DND-41 (cell line): ENCODE results near the gene RAG1.
A peak's percentile ranks its signal among the peaks of the same experiment; 100 is the strongest.

Experiments used
- ATAC-seq: fragments of 200-7000 bp; cut with Tn5 transposase; 3 replicates; pipeline ENCODE4 v1.9.1; 2021; ENCODE audit warnings: low read depth; ENCODE audit not compliant: insufficient read depth
- DNase-seq: peaks from one replicate; pipeline ENCODE4 v3.0.0-alpha.2; 2020
- H2AFZ ChIP-seq: 2 replicates; pipeline ENCODE4 v1.6.0; 2012; ENCODE audit warnings: low read depth, low read length
- H3K27ac ChIP-seq: 2 replicates; pipeline ENCODE4 v1.5.1; 2012; ENCODE audit warnings: low read length, inconsistent platforms
- H3K27me3 ChIP-seq: fragments of 200-600 bp; sonication (generic); 2 replicates; pipeline ENCODE4 v1.6.0; 2012; ENCODE audit warnings: low read length, mild to moderate bottlenecking, inconsistent platforms; ENCODE audit not compliant: insufficient read depth, poor library complexity
- H3K36me3 ChIP-seq: 2 replicates; pipeline ENCODE4 v1.5.1; 2012; ENCODE audit warnings: low read length, inconsistent platforms; ENCODE audit not compliant: insufficient read depth
- H3K4me1 ChIP-seq: 2 replicates; pipeline ENCODE4 v1.5.1; 2012; ENCODE audit warnings: mild to moderate bottlenecking, low read length; ENCODE audit not compliant: insufficient read depth
- H3K4me2 ChIP-seq: 2 replicates; pipeline ENCODE4 v1.6.0; 2012; ENCODE audit warnings: mild to moderate bottlenecking, moderate library complexity, low read length, inconsistent platforms; ENCODE audit not compliant: insufficient read depth
- H3K4me3 ChIP-seq, 2 experiments: fragments of 200-600 bp in 1 of 2; shearing (Covaris generic) in 1 of 2; 2 replicates each; pipeline ENCODE4 v1.5.1; 2012 to 2016; ENCODE audit warnings: inconsistent platforms in 2 of 2, low read length in 2 of 2, mild to moderate bottlenecking in 2 of 2, low read depth in 1 of 2, moderate library complexity in 1 of 2
- H3K79me2 ChIP-seq: 2 replicates; pipeline ENCODE4 v1.6.0; 2012; ENCODE audit warnings: low read length, inconsistent platforms; ENCODE audit not compliant: insufficient read depth
- H3K9ac ChIP-seq: 2 replicates; pipeline ENCODE4 v1.6.0; 2012; ENCODE audit warnings: low read depth, mild to moderate bottlenecking, inconsistent platforms, low read length, moderate library complexity
- H3K9me3 ChIP-seq: 2 replicates; pipeline ENCODE4 v1.5.1; 2012; ENCODE audit warnings: low read length, moderate library complexity, mild to moderate bottlenecking, inconsistent platforms; ENCODE audit not compliant: insufficient read depth, severe bottlenecking
- H4K20me1 ChIP-seq: 2 replicates; pipeline ENCODE4 v1.6.0; 2012; ENCODE audit warnings: low read length; ENCODE audit not compliant: insufficient read depth
- CTCF ChIP-seq: IDR thresholded peaks from 2 replicates; pipeline ENCODE4 v1.5.1; 2012; ENCODE audit warnings: borderline replicate concordance, low read length, moderate library complexity, mild to moderate bottlenecking; ENCODE audit not compliant: poor library complexity, severe bottlenecking; ENCODE audit errors: extremely low read depth
- EZH2 ChIP-seq: IDR thresholded peaks from 3 replicates; pipeline ENCODE4 v1.6.1; 2012; ENCODE audit warnings: borderline replicate concordance, low read depth, mild to moderate bottlenecking, moderate library complexity, low read length, inconsistent platforms; ENCODE audit not compliant: severe bottlenecking

Gene RAG1

GRCh38 chr11:36586543-36586942 lies 18.7 kb downstream of the RAG1 start:
- peaks cover 12% of the 10 kb centered on the region; the same call in 1 of the 2 replicates for H3K36me3 ChIP-seq
- no peak for TF ChIP-seq CTCF
- TF ChIP-seq EZH2, result no peak
- ATAC-seq, result peak; percentile 35; the same call in 1 of the 3 replicates

GRCh38 chr11:36588099-36588498 lies 20.3 kb downstream of the RAG1 start:
- Histone ChIP-seq H3K27ac (peak overlapping the region; percentile 45; the same call in 1 of the 2 replicates), H3K4me2 (no peak overlapping the region), H4K20me1 (peaks cover 3% of the 10 kb centered on the region; the same call in 1 of the 2 replicates), H3K36me3 (peaks cover 14% of the 10 kb centered on the region), H3K4me1 (peaks cover 35% of the 10 kb centered on the region), H3K9me3 (no peaks in the 10 kb centered on the region), H3K4me3 (no peak overlapping the region), H3K9ac (no peak overlapping the region), H2AFZ (no peak overlapping the region), H3K79me2 (peaks cover 73% of the 10 kb centered on the region), H3K27me3 (no peaks in the 10 kb centered on the region)
- DNase-seq (no peak), ATAC-seq (no peak)
- TF ChIP-seq EZH2 (no peak), CTCF (no peak)

More at GRCh38 chr11:36586543-36586942, 18.7 kb downstream of the RAG1 start:
- H4K20me1 ChIP-seq, result no peaks in the 10 kb centered on the region; the same call in 1 of the 2 replicates
- no peak overlapping the region for H3K4me2 ChIP-seq
- H3K4me1 ChIP-seq, result peaks cover 20% of the 10 kb centered on the region
- no peak overlapping the region for H2AFZ ChIP-seq
- peak overlapping the region; percentile 38; the same call in 1 of the 2 replicates for H3K27ac ChIP-seq
- H3K9ac ChIP-seq, result no peak overlapping the region
- peaks cover 65% of the 10 kb centered on the region for H3K79me2 ChIP-seq
- no peak for DNase-seq
- H3K4me3 ChIP-seq, result no peak overlapping the region
- H3K9me3 ChIP-seq, result no peaks in the 10 kb centered on the region
- no peaks in the 10 kb centered on the region for H3K27me3 ChIP-seq

GRCh38 chr11:36590513-36590912 lies 22.7 kb downstream of the RAG1 start:
- Histone ChIP-seq H3K4me3 (no peak overlapping the region), H3K27ac (no peak overlapping the region), H3K79me2 (peaks cover 88% of the 10 kb centered on the region), H4K20me1 (peaks cover 3% of the 10 kb centered on the region; the same call in 1 of the 2 replicates), H3K27me3 (no peaks in the 10 kb centered on the region), H3K9me3 (peaks cover 6% of the 10 kb centered on the region), H3K4me2 (0 out of 2 replicates have a peak overlapping the region, but pooled peaks have one; percentile 34), H3K36me3 (peaks cover 38% of the 10 kb centered on the region), H2AFZ (no peak overlapping the region), H3K4me1 (peaks cover 60% of the 10 kb centered on the region), H3K9ac (no peak overlapping the region)
- TF ChIP-seq CTCF (no peak), EZH2 (no peak)
- DNase-seq, result no peak
- no peak for ATAC-seq
